Measurements from ENCODE around the gene TENM3.

TENM3 gene

DNA sequence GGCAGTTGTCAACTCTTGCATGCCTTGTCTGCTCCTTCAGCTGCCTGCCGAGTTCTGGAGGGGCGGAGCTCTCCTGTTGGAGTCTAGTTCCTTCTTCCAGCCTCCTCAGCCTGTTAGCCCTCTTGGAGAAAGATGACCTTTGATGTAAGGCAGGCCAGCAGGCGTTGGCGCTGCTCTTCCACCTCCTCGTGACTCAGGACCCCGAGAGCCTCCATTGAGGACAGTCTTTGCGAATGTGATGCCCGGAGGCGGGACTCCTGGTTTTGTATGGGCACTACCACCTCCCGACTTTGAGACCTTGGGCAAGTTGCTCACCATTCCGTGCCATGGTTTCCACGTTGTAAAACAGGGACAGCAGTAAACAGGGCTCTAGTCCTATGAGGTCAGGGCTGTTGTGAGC is 108.3 kb downstream of the TENM3 start:
- ATAC-seq: no peak
- no peak for TF ChIP-seq ZC3H10 (CRISPR knock-in tag; IDR thresholded peaks at IDR 0.05)
- TF ChIP-seq ISL1 (CRISPR knock-in tag; IDR thresholded peaks at IDR 0.05): no peak
- no peak for TF ChIP-seq ZFP30 (CRISPR knock-in tag; IDR thresholded peaks at IDR 0.05)
- no peak for TF ChIP-seq BACH2 (CRISPR knock-in tag; IDR thresholded peaks at IDR 0.05; ENCODE audit: borderline replicate concordance)
- no peak for TF ChIP-seq GLIS3 (CRISPR knock-in tag; IDR thresholded peaks at IDR 0.05)
- no peak for TF ChIP-seq ARNTL (CRISPR knock-in tag; IDR thresholded peaks at IDR 0.05; ENCODE audit: borderline replicate concordance, low read depth)
- TF ChIP-seq PATZ1 (CRISPR knock-in tag; IDR thresholded peaks at IDR 0.05; ENCODE audit: borderline replicate concordance): no peak

DNA sequence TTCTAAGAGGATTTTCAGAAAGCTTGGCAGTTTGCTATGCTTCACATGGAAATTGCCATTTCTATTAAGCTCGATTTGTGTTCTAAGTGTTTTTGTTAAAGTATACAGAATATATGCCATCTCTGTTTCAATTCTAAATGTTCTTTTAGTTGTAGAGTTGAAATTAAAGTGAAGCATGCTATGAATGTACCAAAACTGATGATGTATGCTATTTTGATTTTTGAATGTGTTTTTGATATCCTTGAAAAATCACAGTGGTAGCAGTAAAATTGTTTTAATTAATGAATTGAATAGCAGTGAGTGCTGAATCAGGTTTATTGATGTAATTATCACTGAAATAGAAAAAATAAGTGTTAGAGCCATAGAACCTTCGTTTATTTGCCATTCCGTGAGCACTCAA is 110.9 kb downstream of the TENM3 start:
- TF ChIP-seq POU6F1 (CRISPR knock-in tag; IDR thresholded peaks at IDR 0.05; ENCODE audit: borderline replicate concordance, low read depth) (no peak), ZNF8 (CRISPR knock-in tag; IDR thresholded peaks at IDR 0.05) (no peak), ZC3H10 (CRISPR knock-in tag; IDR thresholded peaks at IDR 0.05) (no peak), OSR1 (CRISPR knock-in tag; IDR thresholded peaks at IDR 0.05) (no peak), PPARA (CRISPR knock-in tag; IDR thresholded peaks at IDR 0.05; ENCODE audit: borderline replicate concordance) (no peak), SNAI2 (CRISPR knock-in tag; IDR thresholded peaks at IDR 0.05) (no peak)
- ATAC-seq: no peak

GRCh38 chr4:182354867-182355266 is 111.7 kb downstream of the TENM3 start:
- ATAC-seq: no peak
- TF ChIP-seq ARNTL (CRISPR knock-in tag; IDR thresholded peaks at IDR 0.05; ENCODE audit: borderline replicate concordance, low read depth) (no peak), POU6F1 (CRISPR knock-in tag; IDR thresholded peaks at IDR 0.05; ENCODE audit: borderline replicate concordance, low read depth) (no peak), CSRNP3 (CRISPR knock-in tag; IDR thresholded peaks at IDR 0.05) (no peak), ZNF565 (CRISPR knock-in tag; conservative IDR thresholded peaks at IDR 0.05; ENCODE audit: low read depth) (no peak), RARB (CRISPR knock-in tag; IDR thresholded peaks at IDR 0.05) (no peak), ESRRG (CRISPR knock-in tag; IDR thresholded peaks at IDR 0.05) (no peak), CSDC2 (CRISPR knock-in tag; IDR thresholded peaks at IDR 0.05) (no peak), ZC3H10 (CRISPR knock-in tag; IDR thresholded peaks at IDR 0.05) (no peak), ZNF8 (CRISPR knock-in tag; IDR thresholded peaks at IDR 0.05) (no peak), PATZ1 (CRISPR knock-in tag; IDR thresholded peaks at IDR 0.05; ENCODE audit: borderline replicate concordance) (no peak), ZNF70 (CRISPR knock-in tag; IDR thresholded peaks at IDR 0.05) (no peak), ZFP30 (CRISPR knock-in tag; IDR thresholded peaks at IDR 0.05) (no peak), ISL1 (CRISPR knock-in tag; IDR thresholded peaks at IDR 0.05) (no peak), BACH2 (CRISPR knock-in tag; IDR thresholded peaks at IDR 0.05; ENCODE audit: borderline replicate concordance) (no peak), TCF4 (CRISPR knock-in tag; IDR thresholded peaks at IDR 0.05; ENCODE audit: borderline replicate concordance) (no peak), PPARA (CRISPR knock-in tag; IDR thresholded peaks at IDR 0.05; ENCODE audit: borderline replicate concordance) (no peak)

- no peak for TF ChIP-seq PPARA (CRISPR knock-in tag; IDR thresholded peaks at IDR 0.05; ENCODE audit: borderline replicate concordance)
- TF ChIP-seq RARB (CRISPR knock-in tag; IDR thresholded peaks at IDR 0.05): no peak
- TF ChIP-seq CSDC2 (CRISPR knock-in tag; IDR thresholded peaks at IDR 0.05): no peak
- no peak for TF ChIP-seq TOX (CRISPR knock-in tag; IDR thresholded peaks at IDR 0.05; ENCODE audit: borderline replicate concordance)
- ATAC-seq: no peak
Observed at GRCh38 chr4:182367153-182367552, 124.0 kb downstream of the TENM3 start.
